K562 (cell line): ENCODE data around the gene OR13J1. TPM values are rescaled to one million over a fixed set of nuclear protein-coding genes. Genes with fewer than 3 reads are reported as not detected.

Source experiments
- ATAC-seq: fragments of 200-7000 bp; cut with Tn5 transposase; 3 replicates; pipeline ENCODE4 v1.9.1; 2020; ENCODE audit warnings: moderate library complexity
- BruUV-seq: library from RNA; stranded (reverse); fragments of 400-500 nt; replicated peaks from 2 replicates; lab custom pipeline; 2021; lab: Mats Ljungman, UMichigan
- CTCF ChIA-PET: fragments of 300-600 bp; formaldehyde crosslinking; extraction: SDS; loops from one replicate; lab custom pipeline; 2021; ENCODE audit warnings: low intra/inter-chr PET ratio; lab: Yijun Ruan, JAX
- POLR2A ChIA-PET: fragments of 300-600, 350-650 bp; sonication (Branson Sonifier 250); formaldehyde crosslinking; extraction: SDS; loops from one replicate; lab custom pipeline; 2021; ENCODE audit warnings: antibody characterized with exemption, inconsistent platforms; lab: Yijun Ruan, JAX
- DNase-seq, 4 experiments: peaks; one replicate each; pipeline versions ENCODE4 v3.0.0 to v3.0.0-alpha.2; 2011 to 2018; ENCODE audit warnings: low spot score in 3 of 4, mixed read lengths in 3 of 4; ENCODE audit errors: extremely low read depth in 1 of 4
- FAIRE-seq: peaks from 2 replicates; lab custom pipeline; 2011; peaks lifted over from hg19 to GRCh38; lab: Jason Lieb, UNC
- H2AFZ ChIP-seq: 2 replicates; pipeline ENCODE4 v1.6.0; 2011; ENCODE audit warnings: low read depth, low read length, control low read depth, inconsistent platforms
- H3K27ac ChIP-seq: fragments of 200-600 bp; 3 replicates; pipeline ENCODE4 v1.8.0; 2011; ENCODE audit warnings: low read depth, mild to moderate bottlenecking, control low read depth, inconsistent platforms, low read length, moderate library complexity, mixed read lengths; ENCODE audit errors: extremely low read depth
- H3K27me3 ChIP-seq, 2 experiments: fragments of 300-600 bp in 1 of 2; 2 replicates in 1 of 2; 3 replicates in 1 of 2; pipeline versions ENCODE4 v1.6.0 to v1.8.0; 2011; ENCODE audit warnings: inconsistent platforms in 2 of 2, low read length in 2 of 2, mild to moderate bottlenecking in 1 of 2, mixed read lengths in 1 of 2, moderate library complexity in 1 of 2; ENCODE audit not compliant: control insufficient read depth in 2 of 2, insufficient read depth in 2 of 2
- H3K36me3 ChIP-seq: fragments of 300-600 bp; 3 replicates; pipeline ENCODE4 v1.8.0; 2011; ENCODE audit warnings: mild to moderate bottlenecking, low read length, inconsistent platforms; ENCODE audit not compliant: control insufficient read depth, insufficient read depth
- H3K4me1 ChIP-seq, 2 experiments: fragments of 200-600 bp in 1 of 2; replicated peaks in 1 of 2; 2 replicates in 1 of 2; 3 replicates in 1 of 2; pipeline versions ENCODE4 v1.5.1 to v1.8.0; 2011; ENCODE audit warnings: inconsistent platforms in 2 of 2, low read length in 2 of 2, mild to moderate bottlenecking in 1 of 2, mixed read lengths in 1 of 2, moderate library complexity in 1 of 2; ENCODE audit not compliant: control insufficient read depth in 2 of 2, insufficient read depth in 2 of 2
- H3K4me2 ChIP-seq: 2 replicates; pipeline ENCODE4 v1.6.1; 2011; ENCODE audit warnings: low read length, control low read depth, inconsistent platforms, mixed read lengths; ENCODE audit not compliant: insufficient read depth
- H3K4me3 ChIP-seq: fragments of 200-600 bp; sonication (generic), shearing (Covaris generic); 2 replicates; pipeline ENCODE4 v1.5.1; 2016; ENCODE audit warnings: control low read depth, inconsistent platforms
- H3K79me2 ChIP-seq: fragments of 200-600 bp; 3 replicates; pipeline ENCODE4 v1.8.0; 2011; ENCODE audit warnings: low read length, inconsistent platforms; ENCODE audit not compliant: control insufficient read depth, insufficient read depth
- H3K9ac ChIP-seq, 2 experiments: 2 replicates each; pipeline versions ENCODE4 v1.6.0 to v1.6.1; 2011; ENCODE audit warnings: low read depth in 2 of 2, low read length in 2 of 2, control low read depth in 1 of 2, inconsistent platforms in 1 of 2, mild to moderate bottlenecking in 1 of 2, mixed read lengths in 1 of 2; ENCODE audit not compliant: insufficient read depth in 1 of 2
- H3K9me1 ChIP-seq: one replicate; pipeline ENCODE4 v1.6.0; 2011; ENCODE audit warnings: inconsistent platforms, mild to moderate bottlenecking, low read length, moderate library complexity; ENCODE audit not compliant: control insufficient read depth, insufficient read depth
- H3K9me3 ChIP-seq: replicated peaks from 2 replicates; pipeline ENCODE4 v1.5.1; 2011; ENCODE audit warnings: low read depth, low read length, inconsistent platforms; ENCODE audit not compliant: control insufficient read depth, insufficient read depth
- H4K20me1 ChIP-seq: replicated peaks from 2 replicates; pipeline ENCODE4 v1.6.1; 2011; ENCODE audit warnings: low read length, inconsistent platforms, mixed read lengths; ENCODE audit not compliant: control insufficient read depth, insufficient read depth
- ARHGAP35 ChIP-seq: fragments of 450-650 bp; IDR thresholded peaks from 2 replicates; pipeline ENCODE4 v1.6.1; 2018; ENCODE audit not compliant: partially characterized antibody
- BHLHE40 ChIP-seq: IDR thresholded peaks from 2 replicates; pipeline ENCODE4 v1.6.1; 2011; ENCODE audit warnings: low read length, improper control_type of control experiment
- EP300 ChIP-seq: IDR thresholded peaks from 2 replicates; pipeline ENCODE4 v1.6.1; 2012; ENCODE audit warnings: low read length, improper control_type of control experiment
- RFX5 ChIP-seq: IDR thresholded peaks from 2 replicates; pipeline ENCODE4 v1.6.1; 2011; ENCODE audit warnings: low read depth, mild to moderate bottlenecking, improper control_type of control experiment, low read length
- SLC30A9 ChIP-seq: fragments of 250-450 bp; sonication (Bioruptor Pico); IDR thresholded peaks from 2 replicates; pipeline ENCODE4 v1.8.0; 2022; ENCODE audit warnings: mild to moderate bottlenecking, moderate library complexity
- ZBTB33 ChIP-seq: sonication (generic); formaldehyde crosslinking; IDR thresholded peaks from 2 replicates; pipeline ENCODE4 v1.8.1; 2023; ENCODE audit warnings: mild to moderate bottlenecking, missing genetic modification reagents
- ZC3H4 ChIP-seq: sonication (generic); formaldehyde crosslinking; IDR thresholded peaks from 2 replicates; pipeline ENCODE4 v1.9.0; 2021; ENCODE audit warnings: missing genetic modification reagents, borderline replicate concordance
- ZNF3 ChIP-seq: fragments of 250-450 bp; sonication (Bioruptor Pico); IDR thresholded peaks from 2 replicates; pipeline ENCODE4 v1.5.0; 2021; ENCODE audit warnings: mild to moderate bottlenecking, moderate library complexity
- WGBS: fragments of 100-300 bp; shearing (Covaris generic); methylation state at CpG from one replicate; pipeline ENCODE4 v1.1.6; 2016; ENCODE audit warnings: low coverage, mixed read lengths; ENCODE audit not compliant: insufficient coverage; ENCODE audit errors: missing lambda C conversion rate; 5-methylcytosine and 5-hydroxymethylcytosine counted together
- in situ Hi-C: fragments of 300-500 bp; cut with MboI; formaldehyde crosslinking; loops from 4 replicates; pipeline ENCODE4 v1.15.0; 2018; ENCODE audit warnings: inconsistent platforms, mixed read lengths
- intact Hi-C: fragments of 100-400 bp; cut with micrococcal nuclease; formaldehyde crosslinking; loops from 2 replicates; pipeline ENCODE4 v1.14.2; 2022
- polyA plus RNA-seq, 8 experiments: library from polyadenylated mRNA; depleted of rRNA in 4 of 8; stranded (reverse) in 5 of 8; unstranded in 3 of 8; fragments of >200 nt; fragmentation: Nextera tagmentation in 2 of 8; fragmentation: Illumina TruSeq in 1 of 8; extraction: Ambion mirVana in 2 of 8; extraction: Trizol in 1 of 8; gene quantifications; 2 replicates each; pipeline versions ENCODE4 v1.2.1 to v1.2.3, GENCODE V29; 2011 to 2014; ENCODE audit warnings: inconsistent platforms in 1 of 8, missing spikeins in 1 of 8
- total RNA-seq, 7 experiments: library from RNA; depleted of rRNA in 6 of 7; stranded (reverse); fragments of >200 nt in 6 of 7; fragmentation: Illumina TruSeq in 2 of 7; extraction: Trizol in 2 of 7; gene quantifications; 2 replicates each; pipeline versions ENCODE4 v1.2.1 to v1.2.3, GENCODE V29; 2011 to 2021; ENCODE audit warnings: low replicate concordance in 1 of 7

OR13J1 gene
- total and polyA plus RNA-seq, 9 of the 15 experiments (the other 6 are each of a cell fraction or from before 2014, with no cell fraction given) = not detected

DNA sequence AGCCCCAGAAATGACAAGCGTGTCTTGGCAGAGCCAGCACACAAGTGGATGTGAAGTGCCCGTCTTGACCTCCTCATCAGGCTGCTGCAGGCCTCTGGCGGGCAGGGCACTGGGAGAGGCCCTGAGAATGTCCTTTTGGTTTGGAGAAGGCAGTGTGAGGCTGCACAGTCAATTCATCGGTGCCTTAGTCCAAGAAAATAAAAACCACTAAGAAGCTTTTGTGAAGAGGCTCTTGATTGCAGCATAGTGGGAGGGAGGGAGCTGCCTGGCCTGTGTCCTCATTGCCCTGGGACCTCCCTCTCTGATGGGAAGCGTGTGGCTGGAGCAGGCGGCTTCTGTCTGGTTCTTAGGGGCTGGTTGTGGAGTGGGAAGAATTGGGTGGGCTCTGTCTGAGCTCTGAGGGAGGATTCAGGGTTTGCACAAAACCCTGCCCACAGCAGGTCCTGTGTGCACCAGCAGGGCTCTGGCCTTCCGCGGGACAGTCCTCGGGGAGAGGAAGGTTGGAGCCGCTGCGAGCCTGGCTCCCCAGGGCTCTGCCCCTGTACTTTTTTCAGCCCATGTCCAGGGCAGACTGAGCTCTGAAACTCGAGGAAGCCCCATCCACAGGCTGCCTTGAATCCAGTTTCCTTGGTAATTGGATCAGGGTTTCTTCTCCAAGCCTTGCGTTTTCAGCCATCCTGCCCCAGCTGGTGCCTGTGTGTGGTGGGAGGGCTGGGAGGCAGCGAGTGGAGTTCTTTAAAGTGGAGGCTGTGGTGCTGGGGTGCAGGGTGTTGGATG is 36.9 kb upstream of the OR13J1 start:
- in situ Hi-C loops (no loop called here), intact Hi-C loops (no loop called here)
- ChIA-PET CTCF (no interaction called here), POLR2A (interaction anchor here (0.7 to 0.9 kb wide), 2 partner anchors 175 to 257 kb away, joined by 3 to 4 read pairs; partner anchors contain the start of genes CREB3 and TLN1)
- FAIRE-seq = no peak
- no peak for ATAC-seq
- TF ChIP-seq ZBTB33 = no peak
- no peak for TF ChIP-seq ZC3H4 (CRISPR knock-in tag)
- no peak for TF ChIP-seq SLC30A9 (CRISPR knock-in tag)
- TF ChIP-seq BHLHE40 = no peak
- TF ChIP-seq RFX5 = no peak
- TF ChIP-seq ZNF3 = no peak
- no peak for TF ChIP-seq EP300
- TF ChIP-seq ARHGAP35 = no peak
- Histone ChIP-seq H3K9me3 (no peaks in the 10 kb centered on the region), H3K9me1 (no peaks in the 10 kb centered on the region), H3K4me2 (no peak overlapping the region), H2AFZ (no peak overlapping the region), H4K20me1 (no peaks in the 10 kb centered on the region), H3K4me1 (peaks cover 7 to 42% of the 10 kb centered on the region in 2 experiments; a peak in 4 of 5 replicates), H3K36me3 (no peaks in the 10 kb centered on the region), H3K27ac (no peak overlapping the region), H3K27me3 (no peaks in the 10 kb centered on the region), H3K4me3 (no peak overlapping the region), H3K9ac (no peak overlapping the region; a peak in 1 of 4 replicates), H3K79me2 (no peaks in the 10 kb centered on the region)
- 47% methylated on average over 7 of the region's 14 CpGs for WGBS
- no peak for DNase-seq
- BruUV-seq = no TSS peak
